ENCODE measurements around the gene KANSL1.

KANSL1 gene

DNA sequence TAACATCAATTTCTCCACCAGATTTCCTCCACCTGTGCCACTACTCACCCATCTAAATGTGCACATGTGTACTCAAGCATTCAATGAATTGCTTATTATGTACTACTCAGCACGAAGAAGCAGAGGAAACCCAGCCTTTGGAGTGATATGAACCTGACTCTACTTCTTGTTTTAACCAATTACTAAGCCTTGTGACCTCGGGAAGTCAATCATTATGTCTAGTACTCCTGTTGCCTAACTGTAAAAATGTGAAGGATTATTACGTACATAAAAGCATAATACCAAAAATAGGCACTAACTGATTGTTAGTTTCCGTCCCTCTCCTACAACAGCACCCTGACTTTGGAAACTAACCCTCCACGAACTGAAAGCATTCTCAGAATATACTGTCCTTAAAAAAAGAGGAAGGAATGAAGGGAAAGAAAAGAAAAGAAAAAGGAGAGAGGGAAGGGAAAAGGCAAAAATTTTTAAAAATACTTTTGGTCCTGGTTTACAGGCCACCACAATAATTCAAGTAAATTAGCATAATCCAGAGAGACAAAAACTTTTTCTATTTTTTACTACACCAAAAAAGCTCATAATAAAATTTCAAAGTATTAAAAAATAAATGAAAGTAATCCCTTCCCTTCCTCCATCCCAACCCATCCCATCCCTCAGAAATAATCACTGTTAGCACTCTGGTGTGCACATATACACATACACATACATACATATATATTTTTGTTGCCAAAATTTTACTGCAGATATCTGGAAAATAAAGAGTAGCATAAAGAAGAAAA is 53.6 kb downstream of the KANSL1 start:
- no peak for DNase-seq

- DNase-seq = no peak
Measured at GRCh38 chr17:46138473-46138872, 54.8 kb downstream of the KANSL1 start.

DNA sequence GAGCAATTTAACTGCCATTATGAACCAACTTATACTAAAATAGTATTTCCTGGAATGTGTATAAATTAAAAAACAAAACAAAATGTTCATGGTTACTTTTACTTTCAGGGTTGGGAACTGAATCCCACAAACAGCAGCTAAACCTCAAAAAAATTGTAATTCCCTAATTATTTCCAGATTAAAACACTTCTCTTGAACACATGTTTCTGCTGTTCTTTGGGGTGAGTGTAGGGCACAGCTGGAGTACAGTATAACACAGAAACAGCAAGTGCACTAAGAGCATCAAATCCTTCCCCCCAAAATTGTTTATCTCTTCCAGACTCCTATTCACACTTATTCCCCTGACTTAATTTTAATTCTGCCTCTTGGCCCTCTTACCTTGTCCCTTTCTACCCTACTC is 56.4 kb downstream of the KANSL1 start:
- DNase-seq = no peak

DNA sequence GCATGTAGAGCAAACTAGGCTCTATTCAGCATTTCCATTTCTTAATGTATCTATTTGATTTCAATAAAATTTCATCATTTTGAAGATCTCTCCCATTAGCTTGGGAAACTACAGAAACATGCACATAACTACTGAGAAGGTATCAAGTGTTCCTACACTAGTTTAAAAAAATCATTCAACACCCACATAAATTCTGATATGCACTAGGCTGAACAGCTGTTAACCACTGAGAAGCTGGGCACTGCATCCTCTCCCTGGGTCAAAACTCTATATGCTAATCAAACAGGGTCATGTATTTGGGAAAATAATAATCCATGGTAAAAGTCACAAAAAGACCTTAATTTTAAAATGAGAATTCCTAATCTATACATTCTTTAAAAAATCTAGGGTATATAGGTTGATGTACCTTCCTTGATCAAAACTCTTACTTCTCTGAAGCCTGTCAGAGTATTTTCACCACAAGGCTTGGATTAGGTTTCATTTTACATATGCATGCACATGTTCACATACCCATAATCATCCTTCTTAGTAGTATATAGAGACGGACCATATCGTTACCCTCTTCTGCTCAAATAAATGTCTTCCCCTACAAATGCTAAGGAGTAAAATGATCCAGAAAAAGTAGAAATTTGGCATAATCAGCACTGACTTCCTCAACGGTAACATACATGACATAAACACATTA is 57.2 kb downstream of the KANSL1 start:
- no peak for DNase-seq

DNA sequence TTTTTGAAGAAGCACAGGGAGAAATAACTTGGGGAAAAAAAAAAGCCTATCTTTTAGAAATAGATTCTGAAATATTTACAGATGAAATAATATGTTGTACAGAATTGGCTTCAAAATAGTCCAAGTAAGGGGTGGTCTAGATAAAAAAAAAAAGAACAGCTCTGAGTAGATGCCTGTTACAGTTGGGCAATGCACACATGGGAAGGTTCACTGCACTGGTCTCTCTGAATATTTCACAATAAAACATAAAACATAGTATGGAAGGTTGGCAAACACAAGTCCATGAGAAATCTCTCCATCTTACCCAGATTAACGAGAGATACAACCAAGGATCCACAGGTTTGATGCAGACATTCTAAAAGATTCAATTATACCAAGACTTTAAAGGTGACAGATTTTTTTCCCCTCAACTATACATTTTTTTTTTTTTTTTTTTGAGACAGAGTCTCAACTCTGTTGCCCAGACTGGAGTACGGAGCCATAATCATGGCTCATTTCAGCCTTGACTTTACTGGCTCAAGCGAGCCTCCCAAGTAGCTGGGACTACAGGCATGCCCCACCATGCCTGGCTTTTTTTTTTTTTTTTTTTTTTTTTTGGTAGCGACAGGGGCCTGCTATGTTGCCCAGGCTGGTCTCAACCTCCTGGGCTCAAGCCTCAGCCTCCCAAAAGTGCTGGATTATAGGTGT is 58.0 kb downstream of the KANSL1 start:
- DNase-seq = no peak

- no peak for DNase-seq
Measured at GRCh38 chr17:46129302-46129701, 63.9 kb downstream of the KANSL1 start.

DNA sequence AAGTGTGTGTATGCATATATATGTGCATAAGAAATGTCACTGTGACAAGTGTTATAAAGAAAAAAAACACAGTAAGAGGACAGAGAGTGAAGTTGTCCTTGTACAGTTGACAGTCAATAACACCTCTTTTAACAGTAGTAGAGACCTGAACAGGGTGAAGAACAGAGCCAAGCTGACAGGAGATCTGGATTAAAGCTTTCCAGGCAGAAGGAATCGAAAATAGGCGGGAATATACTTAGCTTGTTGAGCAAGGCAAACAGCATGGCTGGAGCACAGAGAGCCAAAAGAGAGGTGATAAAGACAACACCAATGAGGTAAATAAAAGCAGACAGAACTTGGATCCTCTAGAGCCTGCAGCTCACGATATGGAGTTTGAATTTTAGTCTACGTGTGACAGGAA is 64.8 kb downstream of the KANSL1 start:
- DNase-seq = no peak

DNA sequence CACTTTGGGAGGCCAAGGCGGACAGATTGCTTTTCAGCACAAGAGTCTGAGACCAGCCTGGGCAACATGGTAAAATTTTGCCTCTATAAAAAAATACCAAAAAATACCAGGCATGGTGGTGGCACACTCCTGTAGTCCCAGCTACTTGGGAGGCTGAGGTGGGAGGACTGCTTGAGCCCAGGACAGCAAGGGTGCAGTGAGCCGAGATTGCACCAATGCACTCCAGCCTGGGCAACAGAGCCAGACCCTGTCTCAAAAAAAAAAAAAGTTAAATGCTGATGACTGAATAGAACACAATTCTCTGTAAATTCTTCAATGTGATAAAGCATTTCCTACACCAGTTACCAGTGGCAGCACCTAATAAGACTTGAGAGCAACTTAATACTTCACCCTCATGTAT is 65.7 kb downstream of the KANSL1 start:
- no peak for DNase-seq

DNA sequence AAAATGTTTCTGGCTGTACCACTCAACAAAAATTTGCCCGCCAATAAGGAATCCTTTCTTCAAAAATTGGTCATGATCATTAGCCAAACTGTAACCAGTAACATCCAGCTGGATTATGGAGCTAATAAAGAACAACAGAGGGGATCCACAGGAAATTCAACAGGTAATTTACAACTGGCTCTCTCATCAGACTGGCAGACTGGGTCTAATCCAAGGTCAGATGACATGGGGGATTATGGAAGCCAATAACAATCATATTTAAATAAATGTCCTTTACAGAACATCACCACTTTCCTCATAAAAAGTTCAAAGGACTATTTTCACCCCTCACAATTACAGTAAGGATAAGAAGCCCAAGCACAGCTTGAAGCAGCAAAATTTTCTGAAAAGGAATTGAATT is 66.4 kb downstream of the KANSL1 start:
- no peak for DNase-seq

- DNase-seq = no peak
Measured at GRCh38 chr17:46125831-46126230, 67.4 kb downstream of the KANSL1 start.

GRCh38 chr17:46124695-46125592 is 68.3 kb downstream of the KANSL1 start:
- no peak for DNase-seq

DNA sequence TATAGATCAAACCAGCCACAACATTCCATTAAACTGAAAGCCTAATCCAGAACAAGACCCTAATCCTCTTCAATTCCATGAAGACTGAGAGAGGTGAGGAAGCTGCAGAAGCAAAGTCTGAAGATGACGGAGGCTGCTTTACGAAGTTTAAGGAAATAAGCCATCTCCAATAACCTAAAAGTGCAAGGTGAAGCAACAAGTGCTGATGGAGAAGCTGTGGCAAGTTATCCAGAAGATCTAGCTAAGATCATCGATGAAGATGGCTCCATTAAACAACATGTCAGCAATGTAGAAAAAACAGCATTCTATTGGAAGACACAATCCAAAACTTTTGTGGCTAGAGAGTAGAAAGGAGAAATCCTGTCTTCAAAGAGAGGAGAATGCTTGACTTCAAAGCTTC is 69.6 kb downstream of the KANSL1 start:
- no peak for DNase-seq

DNA sequence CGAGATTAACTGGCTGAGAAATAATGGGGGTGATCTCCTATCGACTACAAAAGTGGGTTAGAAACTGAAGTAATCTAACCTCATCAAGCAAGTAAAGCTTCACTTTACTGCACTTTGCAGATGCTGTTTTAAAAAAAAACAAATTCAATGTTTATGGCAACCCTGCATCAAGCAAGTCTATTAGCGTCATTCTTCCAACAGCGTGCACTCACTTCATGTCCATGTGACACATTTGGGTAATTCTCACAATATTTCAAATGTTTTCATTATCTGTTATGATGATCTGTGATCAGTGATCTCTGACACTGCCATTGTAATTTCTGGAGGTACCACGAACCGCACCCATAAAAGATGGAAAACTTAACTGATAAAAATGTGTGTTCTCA is 70.8 kb downstream of the KANSL1 start:
- no peak for DNase-seq

DNA sequence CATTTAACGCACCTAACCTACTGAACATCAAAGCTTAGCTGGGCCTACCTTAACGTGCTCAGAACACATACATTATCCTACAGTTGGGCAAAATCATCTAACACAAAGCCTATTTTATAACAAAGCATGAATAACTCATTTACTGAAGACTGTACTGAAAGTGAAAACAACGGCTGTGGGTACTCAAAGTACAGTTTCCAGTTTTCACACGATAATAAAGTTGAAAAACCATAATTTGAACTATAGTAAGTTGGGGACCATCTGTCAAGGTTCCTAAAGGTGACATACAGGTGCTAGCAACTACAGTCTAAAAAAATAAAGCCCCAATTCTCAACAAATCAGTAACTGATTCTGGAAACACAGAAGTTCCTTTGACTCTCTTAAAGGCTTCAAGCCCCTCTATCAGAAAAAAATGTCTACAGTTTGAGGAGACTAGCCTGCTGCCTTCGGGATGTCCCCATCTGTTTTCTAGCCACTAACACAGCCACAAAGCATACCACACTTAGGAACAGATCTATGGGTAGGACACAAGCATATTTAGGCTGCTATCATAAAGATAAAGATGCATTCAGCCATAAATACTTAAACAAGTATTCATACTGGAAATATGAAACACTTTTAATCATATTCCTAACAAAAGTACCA is 71.3 kb downstream of the KANSL1 start:
- no peak for DNase-seq

GRCh38 chr17:46121165-46121764 is 72.0 kb downstream of the KANSL1 start:
- no peak for DNase-seq

GRCh38 chr17:46120537-46120936 is 72.7 kb downstream of the KANSL1 start:
- no peak for DNase-seq

DNA sequence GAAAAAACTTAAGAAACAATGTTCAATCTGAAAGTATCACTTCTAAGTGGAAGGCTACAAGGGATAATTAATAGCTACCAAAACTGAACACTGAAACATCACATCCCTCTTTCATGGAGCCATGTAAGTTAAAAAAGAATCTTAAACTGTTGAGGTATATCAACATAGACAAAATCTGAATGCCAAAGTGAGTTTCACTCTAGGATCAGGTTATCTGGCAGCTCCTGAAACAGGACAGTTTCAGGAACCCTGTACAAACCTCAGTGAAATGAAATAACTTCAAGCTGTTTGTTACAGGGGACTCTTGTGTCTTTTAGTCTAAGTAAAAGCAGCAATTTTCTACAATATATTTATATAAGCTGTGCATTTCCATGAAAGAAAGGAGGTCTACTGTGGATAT is 73.2 kb downstream of the KANSL1 start:
- no peak for DNase-seq

GRCh38 chr17:46118964-46119363 is 74.3 kb downstream of the KANSL1 start:
- DNase-seq = no peak

GRCh38 chr17:46117850-46118696 is 75.2 kb downstream of the KANSL1 start:
- no peak for DNase-seq

- no peak for DNase-seq
Measured at GRCh38 chr17:46117117-46117516, 76.1 kb downstream of the KANSL1 start.

DNA sequence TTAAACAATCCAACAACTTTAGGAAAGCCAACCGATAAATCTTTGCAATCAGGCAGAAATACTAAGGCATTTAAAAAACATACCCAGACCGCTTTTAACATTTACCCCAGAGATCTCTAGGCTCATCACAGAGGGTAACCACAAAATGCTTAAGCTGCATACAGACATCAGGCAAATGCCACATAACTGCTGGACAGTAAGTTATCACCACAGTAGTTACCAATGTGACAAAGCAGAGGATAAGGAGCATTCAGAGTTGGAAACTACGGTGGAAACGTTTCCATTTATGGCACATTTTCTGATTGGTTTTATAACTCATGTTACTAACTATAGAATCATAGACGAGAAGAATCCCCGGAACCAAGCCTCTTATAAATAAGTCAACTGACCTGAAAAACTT is 77.5 kb downstream of the KANSL1 start:
- DNase-seq = no peak

Data from CD4-positive, alpha-beta T cell treated with Interleukin-1 beta for 1 hour (primary cell).